LNCAP (cell line): Measurements from ENCODE around the gene HOMER2.

Source experiments
- CTCF ChIP-seq: fragments of 450-650 bp; IDR thresholded peaks from 2 replicates; pipeline ENCODE4 v1.5.1; 2017; ENCODE audit warnings: mild to moderate bottlenecking

The HOMER2 gene

GRCh38 chr15:82986442-82986780 lies 33.9 kb upstream of the HOMER2 start:
- TF ChIP-seq CTCF, result no peak

GRCh38 chr15:82985688-82986441 lies 33.3 kb upstream of the HOMER2 start, which contains the start of gene RAMAC:
Gene RAMAC, plus strand, starts transcription at chr15:82986210. Its CDS starts 2,809 bp downstream, at chr15:82989019.
- no peak for TF ChIP-seq CTCF

GRCh38 chr15:82980981-82981380 lies 28.5 kb upstream of the HOMER2 start:
- no peak for TF ChIP-seq CTCF

- TF ChIP-seq CTCF, result no peak
Observed at GRCh38 chr15:82979726-82980125, 27.2 kb upstream of the HOMER2 start.

GRCh38 chr15:82978438-82978837 lies 25.9 kb upstream of the HOMER2 start:
- no peak for TF ChIP-seq CTCF

GRCh38 chr15:82977076-82977475 lies 24.6 kb upstream of the HOMER2 start:
- TF ChIP-seq CTCF, result no peak

GRCh38 chr15:82972990-82973389 lies 20.5 kb upstream of the HOMER2 start:
- TF ChIP-seq CTCF, result no peak
